B cell (primary cell): ENCODE results near the gene VAV3. TPM values are rescaled to one million over a fixed set of nuclear protein-coding genes. Genes with fewer than 3 reads are reported as not detected.

Experiments used
- ATAC-seq: fragments of 200-7000 bp; cut with Tn5 transposase; one replicate; pipeline ENCODE4 v1.10.0; 2021; ENCODE audit warnings: low read depth, mild to moderate bottlenecking, moderate number of reproducible peaks, moderate library complexity
- CTCF ChIA-PET: fragments of 350-600 bp; sonication (Branson Sonifier 250); formaldehyde crosslinking; loops from one replicate; lab custom pipeline; 2021; ENCODE audit warnings: antibody characterized with exemption, inconsistent platforms; lab: Charles Lee
- POLR2A ChIA-PET: fragments of 350-600 bp; sonication (Branson Sonifier 250); formaldehyde crosslinking; loops from one replicate; lab custom pipeline; 2021; ENCODE audit warnings: antibody characterized with exemption; lab: Charles Lee
- DNase-seq: peaks from one replicate; pipeline ENCODE4 v3.0.0; 2013
- H2AFZ ChIP-seq: 2 replicates; pipeline ENCODE4 v1.6.1; 2012; ENCODE audit warnings: mild to moderate bottlenecking, low read depth, low read length; ENCODE audit not compliant: insufficient read depth, poor library complexity, severe bottlenecking
- H3K27ac ChIP-seq, 2 donors: 1 replicate in 1 of 2; 2 replicates in 1 of 2; pipeline ENCODE4 v1.5.1; 2012 to 2013; ENCODE audit warnings: low read length in 2 of 2, mild to moderate bottlenecking in 2 of 2, moderate library complexity in 1 of 2
- H3K27me3 ChIP-seq, 4 experiments: fragments of 200-600 bp in 1 of 4; sonication (generic) in 1 of 4; replicated peaks in 1 of 4; 1 replicate in 2 of 4; 2 replicates in 2 of 4; pipeline versions ENCODE4 v1.6.1 to v1.7.0; 2013 to 2016; ENCODE audit warnings: low read length in 3 of 4, mild to moderate bottlenecking in 2 of 4, mixed read lengths in 1 of 4, moderate library complexity in 1 of 4; ENCODE audit not compliant: insufficient read depth in 4 of 4, control insufficient read depth in 3 of 4; ENCODE audit errors: control extremely low read depth in 1 of 4
- H3K36me3 ChIP-seq, 2 experiments: replicated peaks in 1 of 2; 1 replicate in 1 of 2; 2 replicates in 1 of 2; pipeline versions ENCODE4 v1.6.1 to v1.7.1; 2013; ENCODE audit warnings: low read length in 1 of 2; ENCODE audit not compliant: insufficient read depth in 2 of 2, control insufficient read depth in 1 of 2; ENCODE audit errors: control extremely low read depth in 1 of 2, extremely low read depth in 1 of 2
- H3K4me1 ChIP-seq, 2 donors: fragments of 200-600 bp in 1 of 2; sonication (generic) in 1 of 2; 1 replicate in 1 of 2; 2 replicates in 1 of 2; pipeline versions ENCODE4 v1.5.1 to v1.6.1; 2013 to 2017; ENCODE audit warnings: low read length in 2 of 2; ENCODE audit not compliant: control insufficient read depth in 2 of 2, insufficient read depth in 2 of 2
- H3K4me2 ChIP-seq: replicated peaks from 2 replicates; pipeline ENCODE3; 2012; ENCODE audit warnings: mild to moderate bottlenecking, low read depth, low read length; ENCODE audit not compliant: poor library complexity, severe bottlenecking
- H3K4me3 ChIP-seq, 5 experiments: fragments of 200-600 bp in 1 of 5; sonication (generic) in 1 of 5; 1 replicate in 3 of 5; 2 replicates in 2 of 5; pipeline versions ENCODE4 v1.5.1 to v1.7.0; 2011 to 2016; ENCODE audit warnings: low read length in 4 of 5, mild to moderate bottlenecking in 4 of 5, low read depth in 2 of 5, control low read depth in 1 of 5, moderate library complexity in 1 of 5; ENCODE audit not compliant: insufficient read depth in 1 of 5; ENCODE audit errors: control extremely low read depth in 1 of 5, extremely low read depth in 1 of 5
- H3K79me2 ChIP-seq: fragments of 200-600 bp; sonication (generic); one replicate; pipeline ENCODE4 v1.6.0; 2016; ENCODE audit warnings: low read length; ENCODE audit not compliant: control insufficient read depth, insufficient read depth
- H3K9ac ChIP-seq: fragments of 200-600 bp; sonication (generic); 2 replicates; pipeline ENCODE4 v1.6.1; 2017; ENCODE audit warnings: mild to moderate bottlenecking, low read length, moderate library complexity
- H3K9me3 ChIP-seq, 3 donors: one replicate each; pipeline versions ENCODE4 v1.6.1 to v1.7.1; 2013; ENCODE audit warnings: low read length in 2 of 3; ENCODE audit not compliant: control insufficient read depth in 2 of 3, insufficient read depth in 1 of 3; ENCODE audit errors: control extremely low read depth in 1 of 3
- H4K20me1 ChIP-seq: 2 replicates; pipeline ENCODE4 v1.6.0; 2012; ENCODE audit warnings: mild to moderate bottlenecking, low read length; ENCODE audit not compliant: insufficient read depth, control insufficient read depth, poor library complexity, severe bottlenecking
- H3K27ac Mint-ChIP-seq: one replicate; pipeline ENCODE4 v1.8.0; 2021; ENCODE audit warnings: mixed read lengths
- H3K27me3 Mint-ChIP-seq: one replicate; pipeline ENCODE4 v1.8.0; 2021; ENCODE audit warnings: mixed read lengths
- H3K4me1 Mint-ChIP-seq: one replicate; pipeline ENCODE4 v1.8.0; 2021; ENCODE audit warnings: mixed read lengths
- H3K4me3 Mint-ChIP-seq: one replicate; pipeline ENCODE4 v1.8.0; 2021; ENCODE audit warnings: mixed read lengths
- H3K9me3 Mint-ChIP-seq: one replicate; pipeline ENCODE4 v1.8.0; 2022; ENCODE audit warnings: mixed read lengths; ENCODE audit not compliant: insufficient read depth
- EZH2 ChIP-seq: IDR thresholded peaks from 2 replicates; pipeline ENCODE4 v1.6.1; 2012; ENCODE audit warnings: borderline replicate concordance, low read depth, mild to moderate bottlenecking, moderate library complexity, low read length; ENCODE audit not compliant: insufficient read depth, poor library complexity, severe bottlenecking
- WGBS: methylation state at CpG from one replicate; pipeline ENCODE4 v1.1.5; 2013; ENCODE audit warnings: missing lambda C conversion rate; ENCODE audit not compliant: insufficient coverage; 5-methylcytosine and 5-hydroxymethylcytosine counted together
- intact Hi-C: fragments of 100-400 bp; cut with micrococcal nuclease; formaldehyde crosslinking; loops from one replicate; pipeline ENCODE4 v1.10.0; 2022
- polyA plus RNA-seq: library from polyadenylated mRNA; depleted of rRNA; stranded (reverse); fragments of >200 nt; gene quantifications from 2 replicates; pipeline ENCODE4 v1.2.3, GENCODE V29; 2012
- total RNA-seq, 2 donors: library from RNA; stranded (reverse); fragments of 120-200 nt in 1 of 2; gene quantifications; 1 replicate in 1 of 2; 2 replicates in 1 of 2; pipeline versions ENCODE4 v1.2.3 to v1.2.4, GENCODE V29; 2013 to 2022
- TF ChIP-seq, protein P1 (sequence below): fragments of 200-600 bp; IDR thresholded peaks from one replicate; pipeline ENCODE4 v1.8.0; 2022; ENCODE audit warnings: antibody characterized with exemption, mild to moderate bottlenecking

The VAV3 gene
- total and polyA plus RNA-seq, 2 donors (not counting 1 experiment from before 2014, with no cell fraction given), result 14.8 to 32.5 TPM

DNA sequence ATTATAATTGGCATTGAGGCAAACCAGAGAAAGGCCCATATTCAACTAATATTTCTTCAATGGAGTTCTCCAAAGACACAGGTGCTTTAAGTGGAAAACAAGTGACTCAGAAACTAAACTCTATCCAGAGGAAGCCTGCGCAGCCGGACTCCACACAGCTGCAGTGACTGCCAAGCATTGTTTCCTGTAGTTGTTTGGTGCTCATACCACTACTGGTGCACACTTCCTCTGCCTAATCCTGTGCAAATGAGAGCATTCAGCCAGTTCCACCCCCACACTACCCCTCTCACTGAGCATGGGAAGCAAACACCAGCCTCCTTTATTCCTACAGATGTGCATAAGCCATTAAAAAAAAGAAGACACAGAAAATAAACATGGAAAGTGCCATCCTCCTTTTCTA, 102.9 kb downstream of the VAV3 start:
- peaks cover 0 to 21% (median 10%) of the 10 kb centered on the region in 3 donors for H3K9me3 ChIP-seq
- no peak overlapping the region for H2AFZ ChIP-seq
- peak; percentile 82 for ATAC-seq
- Mint-ChIP-seq H3K27ac (peak overlapping the region; percentile 90), H3K4me1 (peaks cover 69% of the 10 kb centered on the region), H3K9me3 (peaks cover 9% of the 10 kb centered on the region), H3K27me3 (no peaks in the 10 kb centered on the region), H3K4me3 (peak overlapping the region; percentile 68)
- peak; percentile 34 for DNase-seq
- ChIA-PET CTCF (interaction anchor here (0.6 to 1.2 kb wide), 2 partner anchors 33 to 66 kb away, joined by 3 read pairs; no protein-coding TSS in a partner anchor), POLR2A (no interaction called here)
- H3K79me2 ChIP-seq, result peaks cover 82% of the 10 kb centered on the region
- H3K4me2 ChIP-seq, result peak overlapping the region; percentile 49
- H4K20me1 ChIP-seq, result no peaks in the 10 kb centered on the region
- H3K4me3 ChIP-seq, result peak overlapping the region in 1 of 5 experiments; percentile 22
- H3K9ac ChIP-seq, result peak overlapping the region; percentile 33
- intact Hi-C loops, result loop anchor here (2.0 kb wide), 1 partner anchor 15 kb away; no protein-coding TSS in a partner anchor
- peaks cover 54 to 56% of the 10 kb centered on the region in 2 donors for H3K4me1 ChIP-seq
- no peaks in the 10 kb centered on the region for H3K27me3 ChIP-seq
- TF ChIP-seq, protein P1, sequence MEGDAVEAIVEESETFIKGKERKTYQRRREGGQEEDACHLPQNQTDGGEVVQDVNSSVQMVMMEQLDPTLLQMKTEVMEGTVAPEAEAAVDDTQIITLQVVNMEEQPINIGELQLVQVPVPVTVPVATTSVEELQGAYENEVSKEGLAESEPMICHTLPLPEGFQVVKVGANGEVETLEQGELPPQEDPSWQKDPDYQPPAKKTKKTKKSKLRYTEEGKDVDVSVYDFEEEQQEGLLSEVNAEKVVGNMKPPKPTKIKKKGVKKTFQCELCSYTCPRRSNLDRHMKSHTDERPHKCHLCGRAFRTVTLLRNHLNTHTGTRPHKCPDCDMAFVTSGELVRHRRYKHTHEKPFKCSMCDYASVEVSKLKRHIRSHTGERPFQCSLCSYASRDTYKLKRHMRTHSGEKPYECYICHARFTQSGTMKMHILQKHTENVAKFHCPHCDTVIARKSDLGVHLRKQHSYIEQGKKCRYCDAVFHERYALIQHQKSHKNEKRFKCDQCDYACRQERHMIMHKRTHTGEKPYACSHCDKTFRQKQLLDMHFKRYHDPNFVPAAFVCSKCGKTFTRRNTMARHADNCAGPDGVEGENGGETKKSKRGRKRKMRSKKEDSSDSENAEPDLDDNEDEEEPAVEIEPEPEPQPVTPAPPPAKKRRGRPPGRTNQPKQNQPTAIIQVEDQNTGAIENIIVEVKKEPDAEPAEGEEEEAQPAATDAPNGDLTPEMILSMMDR, result no peak
- no peak for TF ChIP-seq EZH2
- H3K27ac ChIP-seq, result peak overlapping the region; percentile 19 to 42
- 0% methylated on average over 2 of the region's 2 CpGs for WGBS
- no peaks in the 10 kb centered on the region for H3K36me3 ChIP-seq

DNA sequence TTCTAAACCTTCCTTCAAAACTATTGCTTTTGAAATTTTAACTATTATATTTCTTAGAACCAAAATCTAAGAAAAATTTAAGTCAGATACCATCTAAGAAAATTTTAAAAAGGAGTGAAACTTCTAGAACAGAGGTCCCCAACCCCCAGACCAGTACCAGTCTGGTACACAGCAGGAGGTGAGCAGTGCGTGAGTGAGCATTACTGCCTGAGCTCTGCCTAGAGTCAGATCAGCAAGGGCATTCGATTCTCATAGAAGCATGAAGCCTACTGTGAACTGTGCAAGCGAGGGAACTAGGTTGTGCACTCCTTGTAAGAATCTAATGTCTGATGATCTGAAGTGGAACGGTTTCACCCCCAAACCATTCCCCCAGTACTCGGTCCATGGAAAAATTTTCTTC, 106.7 kb downstream of the VAV3 start:
- Histone ChIP-seq H3K4me1 (peaks cover 21 to 34% of the 10 kb centered on the region in 2 donors), H4K20me1 (no peaks in the 10 kb centered on the region), H3K27ac (no peak overlapping the region), H3K9ac (no peak overlapping the region), H3K4me3 (no peak overlapping the region), H2AFZ (no peak overlapping the region), H3K9me3 (peaks cover 0 to 21% (median 10%) of the 10 kb centered on the region in 3 donors), H3K36me3 (peaks cover 0 to 3% of the 10 kb centered on the region in 2 experiments), H3K27me3 (no peaks in the 10 kb centered on the region), H3K4me2 (no peak overlapping the region), H3K79me2 (peaks cover 79% of the 10 kb centered on the region)
- intact Hi-C loops, result no loop called here
- TF ChIP-seq, protein P1, result no peak
- TF ChIP-seq EZH2, result no peak
- ChIA-PET POLR2A (no interaction called here), CTCF (no interaction called here)
- DNase-seq (no peak), ATAC-seq (no peak)
- H3K27me3 Mint-ChIP-seq, result no peaks in the 10 kb centered on the region
- H3K9me3 Mint-ChIP-seq, result peaks cover 9% of the 10 kb centered on the region
- no peak overlapping the region for H3K27ac Mint-ChIP-seq
- H3K4me1 Mint-ChIP-seq, result peaks cover 59% of the 10 kb centered on the region
- no CpG with 5 or more reads among the region's 5 CpGs for WGBS
- H3K4me3 Mint-ChIP-seq, result no peak overlapping the region
